HEK293T (cell line): ENCODE data around the gene ARPC5.

Experiments used
- CTCF ChIA-PET: fragments of 350-600 bp; formaldehyde crosslinking; extraction: SDS; loops from one replicate; lab custom pipeline; 2021; ENCODE audit warnings: antibody characterized with exemption, inconsistent platforms; lab: Yijun Ruan, JAX
- POLR2A ChIA-PET: fragments of 350-600 bp; formaldehyde crosslinking; extraction: SDS; loops from one replicate; lab custom pipeline; 2020; ENCODE audit warnings: antibody characterized with exemption, inconsistent platforms; lab: Yijun Ruan, JAX
- DNase-seq: peaks from one replicate; pipeline ENCODE4 v3.0.0; 2012; ENCODE audit warnings: mixed read lengths; ENCODE audit errors: extremely low spot score
- ARNT ChIP-seq: fragments of 450-650 bp; IDR thresholded peaks from 2 replicates; pipeline ENCODE4 v1.6.1; 2017; ENCODE audit warnings: mild to moderate bottlenecking
- FOXK2 ChIP-seq: fragments of 450-650 bp; IDR thresholded peaks from 2 replicates; pipeline ENCODE4 v1.6.1; 2016; ENCODE audit warnings: mild to moderate bottlenecking
- L3MBTL2 ChIP-seq: fragments of 450-650 bp; conservative IDR thresholded peaks from 2 replicates; pipeline ENCODE4 v1.6.1; 2016; ENCODE audit warnings: mild to moderate bottlenecking
- LEF1 ChIP-seq: fragments of 450-650 bp; IDR thresholded peaks from 2 replicates; pipeline ENCODE4 v1.6.1; 2017; ENCODE audit warnings: mild to moderate bottlenecking, borderline replicate concordance
- NFRKB ChIP-seq: fragments of 450-650 bp; IDR thresholded peaks from 2 replicates; pipeline ENCODE4 v1.6.1; 2016; ENCODE audit warnings: mild to moderate bottlenecking, moderate library complexity
- PKNOX1 ChIP-seq: fragments of 450-650 bp; IDR thresholded peaks from 2 replicates; pipeline ENCODE4 v1.6.1; 2016
- ZNF384 ChIP-seq: fragments of 450-650 bp; IDR thresholded peaks from 2 replicates; pipeline ENCODE4 v1.6.1; 2016

The ARPC5 gene

GRCh38 chr1:183571678-183572268 lies 63.8 kb downstream of the ARPC5 start:
- TF ChIP-seq PKNOX1 (no peak), LEF1 (no peak), FOXK2 (no peak), NFRKB (no peak), ARNT (no peak), L3MBTL2 (no peak), ZNF384 (no peak)
- CTCF ChIA-PET = no interaction called here
- DNase-seq = no peak
- POLR2A ChIA-PET = no interaction called here
